HG03378 (cell line): ENCODE measurements around the gene TMSB10.
A peak's percentile ranks its signal among the peaks of the same experiment; 100 is the strongest.
"Not testable (repeated sequence)": the region's sequence is repeated elsewhere in the genome, so short reads cannot be mapped to it uniquely, and the experiment has no call there.

Experiments
- ATAC-seq: cut with Tn5 transposase; IDR thresholded peaks from one replicate; pipeline ENCODE4 v1.9.1; 2021; ENCODE audit warnings: mild to moderate bottlenecking, moderate library complexity; ENCODE audit not compliant: unreplicated experiment

The TMSB10 gene

DNA sequence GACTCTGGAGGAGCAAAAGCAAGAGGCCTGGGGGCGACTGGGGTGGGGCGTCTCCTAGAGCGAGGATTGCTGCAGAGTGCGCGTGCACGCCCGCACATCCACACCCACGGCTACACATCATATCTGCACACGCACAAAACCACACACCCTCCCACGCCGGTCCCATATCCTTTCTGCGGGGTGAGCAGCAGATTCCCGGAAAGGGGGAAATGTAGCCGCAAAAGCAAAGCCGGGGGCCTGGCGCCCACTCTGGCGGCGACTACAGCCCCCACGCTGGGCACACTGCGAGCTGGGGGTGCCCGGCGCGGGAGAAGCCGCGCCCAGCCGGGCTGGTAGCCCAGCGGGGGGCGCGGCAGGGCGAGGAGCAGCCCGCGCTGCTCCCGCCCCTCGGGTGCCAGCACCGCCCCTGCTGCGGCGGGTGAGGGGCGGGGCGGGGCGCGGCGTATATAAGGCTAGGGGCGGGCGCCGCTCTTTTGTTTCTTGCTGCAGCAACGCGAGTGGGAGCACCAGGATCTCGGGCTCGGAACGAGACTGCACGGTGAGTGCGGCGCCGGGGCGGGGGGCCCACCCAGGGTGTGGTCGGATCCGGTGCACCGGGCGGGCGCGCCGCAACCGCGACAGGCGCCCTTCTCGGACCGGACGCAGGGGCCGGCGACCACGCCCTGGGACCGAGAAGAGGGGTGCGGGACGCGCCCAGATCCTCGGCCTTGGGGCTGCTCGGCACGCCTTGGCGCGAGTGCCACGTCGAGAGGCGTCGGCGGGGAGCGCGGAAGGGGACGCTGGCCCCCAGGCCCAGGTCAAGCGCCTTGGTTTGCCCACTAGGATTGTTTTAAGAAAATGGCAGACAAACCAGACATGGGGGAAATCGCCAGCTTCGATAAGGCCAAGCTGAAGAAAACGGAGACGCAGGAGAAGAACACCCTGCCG lies at the start of gene TMSB10:
Gene TMSB10, plus strand, starts transcription at position 476 of the 927 bp plus-strand sequence.
- peak; percentile 60 for ATAC-seq

GRCh38 chr2:84855731-84856130 lies 49.7 kb upstream of the TMSB10 start:
- no peak for ATAC-seq

GRCh38 chr2:84856787-84857186 lies 48.7 kb upstream of the TMSB10 start:
- no peak for ATAC-seq

- ATAC-seq, result no peak
Measured at GRCh38 chr2:84857566-84857965, 47.9 kb upstream of the TMSB10 start.

DNA sequence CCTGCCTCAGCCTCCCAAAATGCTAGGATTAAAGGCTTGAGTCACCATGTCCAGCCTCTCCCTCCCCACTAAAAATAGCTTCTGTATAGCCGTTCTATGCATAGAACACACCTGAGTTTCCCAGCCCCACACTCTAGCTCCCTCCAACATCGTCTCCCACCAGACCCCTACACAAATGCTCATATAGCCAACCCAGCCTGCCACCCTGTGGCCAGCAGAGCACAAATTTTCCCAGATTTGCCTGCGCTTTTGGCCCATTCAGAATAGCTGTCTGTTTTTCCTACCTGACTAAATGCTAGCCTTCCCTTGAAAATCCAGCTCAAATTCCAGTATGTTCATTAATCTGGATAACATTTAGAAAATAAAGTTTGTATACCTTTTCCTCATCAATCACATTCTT lies 47.3 kb upstream of the TMSB10 start:
- ATAC-seq, result no peak

DNA sequence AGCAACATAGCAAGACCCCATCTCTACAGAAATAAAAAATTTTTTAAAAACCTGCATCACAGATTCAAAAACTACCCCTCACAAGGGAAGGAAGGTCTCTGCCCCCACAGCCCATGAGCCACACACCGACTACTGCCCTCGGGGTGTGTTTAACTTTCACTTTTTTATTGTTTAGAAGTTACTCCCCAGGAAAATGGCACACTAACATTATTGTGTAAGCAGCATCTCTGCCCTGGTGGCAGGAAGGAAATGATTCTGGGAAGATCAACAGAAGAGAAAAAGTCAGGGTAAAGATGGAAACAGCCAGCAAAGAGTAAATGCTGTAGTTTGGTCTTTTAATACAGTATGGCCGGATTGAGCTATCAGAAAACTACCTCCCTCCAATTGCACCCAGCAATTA lies 46.5 kb upstream of the TMSB10 start:
- ATAC-seq, result no peak

DNA sequence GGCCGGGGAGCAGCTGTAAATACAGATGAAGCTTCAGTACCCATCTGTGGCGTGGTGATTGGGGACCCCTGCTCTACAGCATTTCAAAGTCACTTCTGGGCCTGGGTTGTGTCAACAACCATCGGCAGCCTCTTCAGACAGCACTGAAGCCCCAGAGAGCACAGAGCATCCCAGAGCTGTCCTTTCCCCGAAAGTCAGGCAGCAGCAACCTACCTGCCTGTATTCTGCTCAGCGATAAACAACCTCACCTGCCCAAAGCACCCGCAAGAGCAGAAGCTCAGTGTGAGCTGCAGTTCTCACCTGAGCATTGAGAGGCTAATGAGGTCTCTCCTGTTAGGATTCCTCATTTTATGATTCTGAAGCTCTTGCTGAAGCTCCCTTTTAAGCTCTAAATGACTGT lies 43.9 kb upstream of the TMSB10 start:
- ATAC-seq, result no peak

- no peak for ATAC-seq
Measured at GRCh38 chr2:84862006-84862405, 43.5 kb upstream of the TMSB10 start.

GRCh38 chr2:84865181-84865783 lies 40.2 kb upstream of the TMSB10 start:
- ATAC-seq, result peak; percentile 78

DNA sequence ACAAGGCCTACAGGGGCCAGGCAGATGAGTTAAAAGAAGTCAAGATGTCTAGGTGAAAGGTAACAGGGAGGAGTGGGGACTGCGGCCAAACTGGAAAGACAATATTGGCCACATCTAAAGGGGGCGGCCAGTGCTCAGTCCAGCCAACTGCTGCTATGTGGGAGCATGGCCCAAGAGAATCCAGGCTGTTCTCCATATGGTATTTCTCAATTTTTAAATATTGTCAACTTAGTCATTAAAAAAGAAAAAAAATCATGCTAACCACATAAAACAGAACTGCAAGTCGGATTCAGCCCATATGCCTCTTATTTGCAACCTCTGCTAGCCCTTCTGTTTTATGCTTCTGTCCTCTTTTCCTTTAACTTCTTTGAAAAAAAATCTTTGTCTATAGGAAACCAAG lies 39.3 kb upstream of the TMSB10 start:
- ATAC-seq, result no peak

- ATAC-seq, result not testable (repeated sequence)
Measured at GRCh38 chr2:84868327-84868726, 37.1 kb upstream of the TMSB10 start.

- no peak for ATAC-seq
Measured at GRCh38 chr2:84870306-84870705, 35.1 kb upstream of the TMSB10 start.

DNA sequence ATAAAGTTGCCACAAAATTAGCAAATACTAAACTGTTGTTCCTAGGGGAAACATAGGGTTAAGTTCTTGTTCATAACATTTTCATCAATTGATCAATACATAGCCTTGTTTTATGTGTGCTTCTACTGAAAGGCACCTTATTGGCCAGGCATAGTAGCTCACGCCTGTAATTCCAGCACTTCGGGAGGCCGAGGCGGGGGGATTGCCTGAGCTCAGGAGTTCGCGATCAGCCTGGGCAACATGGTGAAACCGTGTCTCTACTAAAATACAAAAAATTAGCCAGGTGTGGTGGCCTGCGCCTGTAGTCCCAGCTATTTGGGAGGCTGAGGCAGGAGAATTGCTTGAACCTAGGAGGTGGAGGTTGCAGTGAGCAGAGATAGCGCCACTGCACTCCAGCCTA lies 32.8 kb upstream of the TMSB10 start:
- not testable (repeated sequence) for ATAC-seq

DNA sequence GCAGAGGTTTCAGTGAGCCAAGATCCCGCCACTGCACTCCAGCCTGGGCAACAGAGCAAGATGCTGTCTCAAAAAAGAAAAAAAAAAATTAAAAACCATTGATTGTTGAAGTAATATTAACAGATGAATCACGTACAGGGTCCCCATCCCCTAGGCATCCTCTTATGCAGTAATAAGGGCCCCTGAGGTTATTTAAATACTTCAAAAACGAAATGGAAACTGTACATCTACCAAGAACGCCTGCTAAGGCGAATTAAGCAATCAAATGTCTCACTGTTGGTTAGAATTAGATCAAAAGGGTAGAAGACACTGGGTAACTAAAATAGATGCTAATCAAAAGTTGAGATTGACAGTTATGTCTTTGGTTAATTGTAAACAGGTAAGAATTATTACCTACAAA lies 32.1 kb upstream of the TMSB10 start:
- ATAC-seq, result no peak

- ATAC-seq, result no peak
Measured at GRCh38 chr2:84874381-84875212, 30.9 kb upstream of the TMSB10 start.

- no peak for ATAC-seq
Measured at GRCh38 chr2:84875213-84875560, 30.3 kb upstream of the TMSB10 start.

GRCh38 chr2:84875619-84876018 lies 29.8 kb upstream of the TMSB10 start:
- not testable (repeated sequence) for ATAC-seq

DNA sequence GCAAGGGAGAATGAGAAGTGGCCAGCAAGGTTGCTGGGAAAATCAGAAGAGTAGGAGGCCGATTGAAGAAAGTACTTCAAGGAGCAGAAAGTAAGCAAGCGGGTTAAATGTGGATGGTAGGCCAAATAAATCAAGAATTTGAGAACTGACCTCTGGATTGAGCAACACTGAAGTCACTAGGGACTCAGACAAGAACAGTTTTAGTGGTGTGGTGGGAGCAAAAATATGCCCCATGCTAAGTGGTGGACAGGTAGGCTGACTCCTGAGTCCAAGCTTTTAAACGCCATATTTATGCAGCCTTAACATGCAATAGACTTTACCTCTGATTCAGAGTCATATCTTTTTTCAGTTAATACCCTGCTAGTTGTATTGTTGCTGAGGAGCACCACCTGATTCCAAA lies 29.1 kb upstream of the TMSB10 start:
- ATAC-seq, result no peak

DNA sequence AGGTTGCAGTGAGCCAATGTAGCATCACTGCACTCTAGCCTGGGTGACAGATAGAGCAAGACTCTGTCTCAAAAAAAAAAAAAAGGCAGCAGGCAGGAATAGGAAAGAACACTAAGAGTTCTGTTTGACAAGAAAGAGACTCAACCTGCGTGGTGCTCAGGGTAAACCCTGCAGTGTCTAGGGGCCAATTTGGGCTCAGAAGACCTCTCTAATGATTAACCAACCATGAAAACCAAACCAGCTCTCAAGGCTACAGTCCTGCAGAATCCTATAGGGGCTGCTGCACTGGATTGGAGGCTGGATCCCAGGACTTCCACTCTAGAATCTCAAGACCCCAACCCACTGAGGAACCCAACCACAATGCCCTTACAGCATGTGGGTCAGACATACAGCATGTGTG lies 27.0 kb upstream of the TMSB10 start:
- ATAC-seq, result no peak

- no peak for ATAC-seq
Measured at GRCh38 chr2:84878896-84879583, 26.4 kb upstream of the TMSB10 start.
